Brain microvascular endothelial cell (primary cell): Measurements from ENCODE around the gene IL5RA.

Experiments
- DNase-seq: peaks from one replicate; pipeline ENCODE4 v3.0.0-alpha.2; 2020
- H3K27ac ChIP-seq: fragments of 250-450 bp; sonication (Bioruptor Pico); 2 replicates; pipeline ENCODE4 v1.5.1; 2020; ENCODE audit warnings: mild to moderate bottlenecking, moderate library complexity
- H3K27me3 ChIP-seq: fragments of 250-450 bp; sonication (Bioruptor Pico); replicated peaks from 2 replicates; pipeline ENCODE4 v1.5.1; 2020; ENCODE audit warnings: mild to moderate bottlenecking
- H3K36me3 ChIP-seq: fragments of 250-450 bp; sonication (Bioruptor Pico); replicated peaks from 2 replicates; pipeline ENCODE4 v1.5.1; 2020; ENCODE audit warnings: mild to moderate bottlenecking
- H3K4me3 ChIP-seq: 2 replicates; pipeline ENCODE4 v1.5.1; 2011; ENCODE audit warnings: low read depth, mild to moderate bottlenecking, control low read depth, low read length, moderate library complexity
- in situ Hi-C: cut with HindIII; loops from 2 replicates; pipeline ENCODE4 v1.10.0; 2017; ENCODE audit warnings: low sequenced_read_pairs, low pct_ligation_motif_present
- TF ChIP-seq, protein P1 (sequence below): IDR thresholded peaks from 2 replicates; pipeline ENCODE4 v1.5.1; 2011; ENCODE audit warnings: low read depth, mild to moderate bottlenecking, moderate library complexity, low read length, control low read depth, inconsistent platforms; ENCODE audit errors: missing control alignments

The IL5RA gene

GRCh38 chr3:3110299-3110630 is at the start of gene IL5RA:
Gene IL5RA, minus strand, starts transcription at chr3:3110374. Its CDS starts 5,390 bp downstream, at chr3:3104984.
- TF ChIP-seq, protein P1, sequence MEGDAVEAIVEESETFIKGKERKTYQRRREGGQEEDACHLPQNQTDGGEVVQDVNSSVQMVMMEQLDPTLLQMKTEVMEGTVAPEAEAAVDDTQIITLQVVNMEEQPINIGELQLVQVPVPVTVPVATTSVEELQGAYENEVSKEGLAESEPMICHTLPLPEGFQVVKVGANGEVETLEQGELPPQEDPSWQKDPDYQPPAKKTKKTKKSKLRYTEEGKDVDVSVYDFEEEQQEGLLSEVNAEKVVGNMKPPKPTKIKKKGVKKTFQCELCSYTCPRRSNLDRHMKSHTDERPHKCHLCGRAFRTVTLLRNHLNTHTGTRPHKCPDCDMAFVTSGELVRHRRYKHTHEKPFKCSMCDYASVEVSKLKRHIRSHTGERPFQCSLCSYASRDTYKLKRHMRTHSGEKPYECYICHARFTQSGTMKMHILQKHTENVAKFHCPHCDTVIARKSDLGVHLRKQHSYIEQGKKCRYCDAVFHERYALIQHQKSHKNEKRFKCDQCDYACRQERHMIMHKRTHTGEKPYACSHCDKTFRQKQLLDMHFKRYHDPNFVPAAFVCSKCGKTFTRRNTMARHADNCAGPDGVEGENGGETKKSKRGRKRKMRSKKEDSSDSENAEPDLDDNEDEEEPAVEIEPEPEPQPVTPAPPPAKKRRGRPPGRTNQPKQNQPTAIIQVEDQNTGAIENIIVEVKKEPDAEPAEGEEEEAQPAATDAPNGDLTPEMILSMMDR: no peak
- Histone ChIP-seq H3K4me3 (no peak within 1 kb of the TSS), H3K36me3 (no peaks in the 10 kb centered on the region), H3K27ac (no peak within 1 kb of the TSS), H3K27me3 (no peaks in the 10 kb centered on the region)
- no peak for DNase-seq
- in situ Hi-C loops: no loop called here

GRCh38 chr3:3157484-3157883 is 47.3 kb upstream of the IL5RA start:
- peaks cover 16% of the 10 kb centered on the region for H3K36me3 ChIP-seq
- TF ChIP-seq, protein P1: no peak
- H3K27ac ChIP-seq: no peak overlapping the region

GRCh38 chr3:3154879-3155610 is 44.9 kb upstream of the IL5RA start:
- no peak overlapping the region for H3K4me3 ChIP-seq
- TF ChIP-seq, protein P1: no peak
- H3K27ac ChIP-seq: no peak overlapping the region
- H3K27me3 ChIP-seq: no peaks in the 10 kb centered on the region
- no peak for DNase-seq
- H3K36me3 ChIP-seq: peaks cover 30% of the 10 kb centered on the region
- in situ Hi-C loops: no loop called here

More at GRCh38 chr3:3157484-3157883, 47.3 kb upstream of the IL5RA start:
- in situ Hi-C loops: no loop called here
- H3K27me3 ChIP-seq: no peaks in the 10 kb centered on the region
- H3K4me3 ChIP-seq: no peak overlapping the region
- no peak for DNase-seq

DNA sequence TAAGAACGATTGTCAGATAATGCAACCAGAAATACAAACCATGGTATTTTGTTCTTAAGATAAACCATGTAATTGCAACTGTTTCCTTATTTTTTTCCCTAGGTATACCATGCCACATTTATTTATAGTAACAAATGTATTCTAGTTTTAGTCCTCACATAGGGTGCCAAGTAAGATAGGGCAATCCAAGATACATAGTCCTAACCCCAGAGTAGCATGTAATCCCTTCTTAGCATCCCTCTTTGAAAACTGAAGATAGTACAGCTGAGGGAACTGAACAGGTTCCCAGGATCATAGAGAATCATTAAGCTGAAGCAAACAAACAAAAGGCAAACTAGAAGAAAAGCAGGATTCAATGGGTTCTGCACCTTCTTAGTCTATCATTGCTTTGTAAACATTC is 41.3 kb upstream of the IL5RA start:
- H3K27ac ChIP-seq: no peak overlapping the region
- in situ Hi-C loops: no loop called here

GRCh38 chr3:3149560-3149959 is 39.4 kb upstream of the IL5RA start:
- TF ChIP-seq, protein P1: no peak
- H3K36me3 ChIP-seq: peaks cover 61% of the 10 kb centered on the region
- no peak overlapping the region for H3K4me3 ChIP-seq
- no peak overlapping the region for H3K27ac ChIP-seq
- in situ Hi-C loops: no loop called here
- no peak for DNase-seq
- no peaks in the 10 kb centered on the region for H3K27me3 ChIP-seq

More for the DNA sequence above, 41.3 kb upstream of the IL5RA start:
- peaks cover 59% of the 10 kb centered on the region for H3K36me3 ChIP-seq
- no peaks in the 10 kb centered on the region for H3K27me3 ChIP-seq
- DNase-seq: no peak
- TF ChIP-seq, protein P1: no peak
- no peak overlapping the region for H3K4me3 ChIP-seq

GRCh38 chr3:3145831-3146230 is 35.7 kb upstream of the IL5RA start:
- DNase-seq: peak; percentile 24
- peaks cover 71% of the 10 kb centered on the region for H3K36me3 ChIP-seq
- no peak overlapping the region for H3K4me3 ChIP-seq
- TF ChIP-seq, protein P1: no peak
- H3K27ac ChIP-seq: no peak overlapping the region
- H3K27me3 ChIP-seq: no peaks in the 10 kb centered on the region
- in situ Hi-C loops: no loop called here
